HEK293T (cell line): ENCODE measurements around the gene NUDT16L1.

Experiments used
- BHLHE40 ChIP-seq: fragments of 450-650 bp; IDR thresholded peaks from 2 replicates; pipeline ENCODE4 v1.6.1; 2016; ENCODE audit warnings: mild to moderate bottlenecking, moderate library complexity, borderline replicate concordance
- L3MBTL2 ChIP-seq: fragments of 450-650 bp; conservative IDR thresholded peaks from 2 replicates; pipeline ENCODE4 v1.6.1; 2016; ENCODE audit warnings: mild to moderate bottlenecking

DNA sequence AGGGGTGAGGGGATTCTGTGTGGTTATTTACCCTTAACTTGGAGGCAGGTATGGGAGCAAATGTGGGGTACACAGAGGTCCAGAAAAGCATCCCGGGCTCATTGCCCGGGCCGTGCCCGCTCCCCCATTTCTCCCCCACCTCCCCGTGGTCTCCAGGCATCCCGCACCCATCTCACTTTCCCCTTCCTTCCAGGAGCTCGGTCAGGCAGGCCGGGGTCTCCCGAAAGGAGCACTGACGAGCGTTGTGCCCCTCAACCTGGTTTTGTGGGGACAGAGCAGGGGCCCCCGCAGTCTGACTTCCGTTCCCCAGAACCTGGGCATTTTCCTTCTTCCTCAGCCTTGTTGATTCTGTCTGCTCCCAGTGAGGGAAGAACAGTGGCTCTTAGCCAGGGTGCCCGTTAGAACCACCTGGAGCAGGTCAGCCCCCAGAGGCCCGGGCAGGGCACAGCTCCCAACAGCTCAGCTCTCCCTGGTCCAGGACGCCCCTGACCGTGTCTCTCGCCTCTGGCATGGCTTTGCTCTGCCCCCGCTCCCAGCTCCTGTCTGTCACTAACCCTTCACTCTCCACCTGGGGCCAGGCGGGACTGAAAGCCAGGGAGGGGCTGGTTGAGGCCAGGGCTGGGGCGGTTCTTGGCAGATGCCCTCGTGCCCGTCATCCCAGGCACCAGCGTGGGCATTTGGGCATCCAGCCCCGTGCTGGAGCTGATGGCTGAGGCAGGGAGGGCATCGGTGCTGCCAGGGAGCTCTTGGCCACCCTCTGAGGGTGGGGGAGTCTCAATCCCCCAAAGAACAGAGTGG is 12.5 kb upstream of the NUDT16L1 start:
- TF ChIP-seq BHLHE40 (no peak), L3MBTL2 (no peak)
